Lung (tissue), 12 donors: ENCODE results near the gene GREB1L. TPM values are rescaled to one million over a fixed set of nuclear protein-coding genes. Genes with fewer than 3 reads are reported as not detected.

ENCODE experiments used
- ATAC-seq: fragments of 200-7000 bp; cut with Tn5 transposase; one replicate; pipeline ENCODE4 v1.9.1; 2020; ENCODE audit warnings: moderate number of reproducible peaks; ENCODE audit not compliant: insufficient read depth, low FRiP score
- DNase-seq, 3 donors: peaks; one replicate each; pipeline ENCODE4 v3.0.0-alpha.2; 2013 to 2017
- H3K27ac ChIP-seq, 2 donors: one replicate each; pipeline ENCODE4 v1.5.1; 2013; ENCODE audit warnings: mild to moderate bottlenecking in 2 of 2, moderate library complexity in 2 of 2, control low read depth in 1 of 2, inconsistent platforms in 1 of 2, low read depth in 1 of 2, low read length in 1 of 2
- H3K27me3 ChIP-seq, 3 donors: one replicate each; pipeline ENCODE4 v1.5.1; 2013; ENCODE audit warnings: low read length in 2 of 3; ENCODE audit not compliant: control insufficient read depth in 3 of 3, insufficient read depth in 3 of 3
- H3K36me3 ChIP-seq, 4 donors: one replicate each; pipeline ENCODE4 v1.5.1; 2013; ENCODE audit warnings: low read length in 4 of 4, mild to moderate bottlenecking in 1 of 4, moderate library complexity in 1 of 4; ENCODE audit not compliant: control insufficient read depth in 4 of 4, insufficient read depth in 4 of 4
- H3K4me1 ChIP-seq, 5 donors: one replicate each; pipeline ENCODE4 v1.5.1; 2013; ENCODE audit warnings: low read length in 5 of 5, mild to moderate bottlenecking in 2 of 5, moderate library complexity in 1 of 5; ENCODE audit not compliant: control insufficient read depth in 5 of 5, insufficient read depth in 5 of 5
- H3K4me3 ChIP-seq: one replicate; pipeline ENCODE4 v1.5.1; 2013; ENCODE audit warnings: mild to moderate bottlenecking, control low read depth, moderate library complexity
- H3K9ac ChIP-seq, 2 donors: one replicate each; pipeline ENCODE4 v1.5.1; 2013; ENCODE audit warnings: low read length in 2 of 2, control low read depth in 1 of 2; ENCODE audit not compliant: insufficient read depth in 1 of 2
- H3K9me3 ChIP-seq, 4 donors: one replicate each; pipeline ENCODE4 v1.5.1; 2013; ENCODE audit warnings: low read length in 3 of 4, mild to moderate bottlenecking in 1 of 4, moderate library complexity in 1 of 4; ENCODE audit not compliant: control insufficient read depth in 4 of 4, insufficient read depth in 3 of 4
- WGBS, 2 donors: extraction: QIAGEN DNeasy Blood & Tissue Kit; methylation state at CpG; one replicate each; pipeline ENCODE4 v1.1.7; 2013; 5-methylcytosine and 5-hydroxymethylcytosine counted together
- polyA plus RNA-seq, 2 donors: library from polyadenylated mRNA; stranded (reverse); fragments of 200-250 nt; gene quantifications; one replicate each; pipeline ENCODE4 v1.2.1, GENCODE V29; 2013
- total RNA-seq, 2 donors: library from RNA; depleted of rRNA in 1 of 2; stranded (reverse); fragments of >200 nt in 1 of 2; gene quantifications; one replicate each; pipeline ENCODE4 v1.2.1, GENCODE V29; 2014 to 2021
- TF ChIP-seq, protein P1 (sequence below): IDR thresholded peaks from 2 replicates; pipeline ENCODE4 v1.5.1; 2012; ENCODE audit warnings: mild to moderate bottlenecking; ENCODE audit errors: control extremely low read depth, extremely low read depth
- donor health status: control.
- donor health status: control.
- donor health status: Bipolar disorder and iron deficiency.
- donor health status: healthy.
- donor health status: DM: yes; HTN: yes; CAD: no.

The GREB1L gene
- total and polyA plus RNA-seq, 4 donors = 0.08 to 1.2 (median 0.41) TPM

DNA sequence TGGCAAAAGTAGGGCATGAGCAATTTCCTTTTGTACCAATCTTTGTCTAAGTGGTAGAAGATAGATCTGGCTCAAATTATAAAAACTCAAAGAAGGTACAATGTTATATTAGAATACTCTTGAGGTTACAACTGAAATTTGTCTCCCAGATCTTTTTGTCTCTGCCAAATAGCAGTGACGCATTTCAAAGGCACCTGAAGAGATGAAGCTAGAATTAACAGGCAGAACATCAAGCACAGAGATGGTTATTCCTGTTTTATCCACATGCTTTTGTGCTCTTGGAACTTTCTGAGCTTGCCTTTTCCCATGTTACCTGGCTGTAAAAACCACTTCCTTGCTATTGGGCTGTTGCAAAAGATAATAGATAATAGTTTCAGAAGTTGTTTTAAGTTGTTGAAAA, 74.3 kb downstream of the GREB1L start:
- 96 to 100% methylated on average over 1 of the region's 1 CpG for WGBS, 2 donors
- Histone ChIP-seq H3K27me3 (no peaks in the 10 kb centered on the region), H3K27ac (no peak overlapping the region), H3K9ac (no peak overlapping the region), H3K4me3 (no peak overlapping the region), H3K9me3 (peaks cover 0 to 2% (median 0%) of the 10 kb centered on the region in 4 donors), H3K36me3 (no peaks in the 10 kb centered on the region), H3K4me1 (no peaks in the 10 kb centered on the region)
- TF ChIP-seq, protein P1, sequence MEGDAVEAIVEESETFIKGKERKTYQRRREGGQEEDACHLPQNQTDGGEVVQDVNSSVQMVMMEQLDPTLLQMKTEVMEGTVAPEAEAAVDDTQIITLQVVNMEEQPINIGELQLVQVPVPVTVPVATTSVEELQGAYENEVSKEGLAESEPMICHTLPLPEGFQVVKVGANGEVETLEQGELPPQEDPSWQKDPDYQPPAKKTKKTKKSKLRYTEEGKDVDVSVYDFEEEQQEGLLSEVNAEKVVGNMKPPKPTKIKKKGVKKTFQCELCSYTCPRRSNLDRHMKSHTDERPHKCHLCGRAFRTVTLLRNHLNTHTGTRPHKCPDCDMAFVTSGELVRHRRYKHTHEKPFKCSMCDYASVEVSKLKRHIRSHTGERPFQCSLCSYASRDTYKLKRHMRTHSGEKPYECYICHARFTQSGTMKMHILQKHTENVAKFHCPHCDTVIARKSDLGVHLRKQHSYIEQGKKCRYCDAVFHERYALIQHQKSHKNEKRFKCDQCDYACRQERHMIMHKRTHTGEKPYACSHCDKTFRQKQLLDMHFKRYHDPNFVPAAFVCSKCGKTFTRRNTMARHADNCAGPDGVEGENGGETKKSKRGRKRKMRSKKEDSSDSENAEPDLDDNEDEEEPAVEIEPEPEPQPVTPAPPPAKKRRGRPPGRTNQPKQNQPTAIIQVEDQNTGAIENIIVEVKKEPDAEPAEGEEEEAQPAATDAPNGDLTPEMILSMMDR = no peak
- no peak for ATAC-seq
- no peak for DNase-seq

DNA sequence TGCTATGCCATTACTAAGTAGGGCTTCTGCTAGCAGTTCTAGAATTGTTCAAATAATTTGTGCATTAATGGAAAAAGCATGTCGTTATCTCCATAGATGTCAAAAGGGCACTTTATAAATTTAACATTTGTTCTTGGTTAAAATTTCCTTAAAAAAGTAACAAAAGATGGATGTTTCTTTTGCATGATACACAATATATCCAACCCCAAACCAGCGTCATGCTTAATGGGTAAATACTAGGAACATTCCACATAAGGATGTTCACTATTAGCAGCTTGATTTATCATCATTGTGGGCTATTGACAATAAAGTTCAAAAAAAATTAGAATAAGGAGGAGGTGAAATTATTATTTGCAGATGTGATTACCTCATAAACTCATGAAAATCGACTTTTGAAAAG, 79.7 kb downstream of the GREB1L start:
- Histone ChIP-seq H3K27ac (no peak overlapping the region), H3K9ac (no peak overlapping the region), H3K4me1 (no peaks in the 10 kb centered on the region), H3K36me3 (no peaks in the 10 kb centered on the region), H3K9me3 (no peaks in the 10 kb centered on the region), H3K27me3 (no peaks in the 10 kb centered on the region), H3K4me3 (no peak overlapping the region)
- DNase-seq (no peak), ATAC-seq (no peak)
- TF ChIP-seq, protein P1 = no peak
- 80 to 89% methylated on average over 3 of the region's 3 CpGs for WGBS, 2 donors

DNA sequence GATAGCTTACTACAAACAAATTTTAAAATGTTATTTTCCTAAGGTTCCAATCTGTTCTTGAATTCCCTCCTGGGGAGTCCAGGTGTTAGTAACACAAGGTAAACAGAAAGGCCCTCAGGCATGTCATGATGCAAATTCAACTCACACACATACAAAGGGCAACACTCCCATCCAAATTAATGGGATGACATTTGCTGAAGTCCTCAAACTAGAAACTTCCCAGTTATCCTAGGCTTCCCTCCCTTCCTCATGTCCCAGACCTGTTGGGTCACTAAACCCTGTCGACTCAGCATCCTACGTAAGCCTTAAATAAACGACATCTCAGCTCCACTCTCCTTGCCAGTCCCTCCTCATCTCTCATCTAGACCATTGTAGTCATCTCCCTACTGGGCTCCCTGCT, 85.1 kb downstream of the GREB1L start:
- H3K4me1 ChIP-seq = peaks cover 0 to 7% (median 0%) of the 10 kb centered on the region in 5 donors
- WGBS, 2 donors = 62 to 71% methylated on average over 3 of the region's 3 CpGs

More for the DNA sequence above, 85.1 kb downstream of the GREB1L start:
- ATAC-seq = no peak
- H3K4me3 ChIP-seq = no peak overlapping the region
- H3K36me3 ChIP-seq = no peaks in the 10 kb centered on the region
- H3K27me3 ChIP-seq = no peaks in the 10 kb centered on the region
- no peak overlapping the region for H3K9ac ChIP-seq
- no peak overlapping the region for H3K27ac ChIP-seq
- DNase-seq = no peak
- TF ChIP-seq, protein P1 = no peak
- no peaks in the 10 kb centered on the region for H3K9me3 ChIP-seq
